ENCODE results near the gene ARHGAP24.

Gene ARHGAP24

GRCh38 chr4:85803856-85804255, 328.9 kb downstream of the ARHGAP24 start:
- TF ChIP-seq, protein P1, sequence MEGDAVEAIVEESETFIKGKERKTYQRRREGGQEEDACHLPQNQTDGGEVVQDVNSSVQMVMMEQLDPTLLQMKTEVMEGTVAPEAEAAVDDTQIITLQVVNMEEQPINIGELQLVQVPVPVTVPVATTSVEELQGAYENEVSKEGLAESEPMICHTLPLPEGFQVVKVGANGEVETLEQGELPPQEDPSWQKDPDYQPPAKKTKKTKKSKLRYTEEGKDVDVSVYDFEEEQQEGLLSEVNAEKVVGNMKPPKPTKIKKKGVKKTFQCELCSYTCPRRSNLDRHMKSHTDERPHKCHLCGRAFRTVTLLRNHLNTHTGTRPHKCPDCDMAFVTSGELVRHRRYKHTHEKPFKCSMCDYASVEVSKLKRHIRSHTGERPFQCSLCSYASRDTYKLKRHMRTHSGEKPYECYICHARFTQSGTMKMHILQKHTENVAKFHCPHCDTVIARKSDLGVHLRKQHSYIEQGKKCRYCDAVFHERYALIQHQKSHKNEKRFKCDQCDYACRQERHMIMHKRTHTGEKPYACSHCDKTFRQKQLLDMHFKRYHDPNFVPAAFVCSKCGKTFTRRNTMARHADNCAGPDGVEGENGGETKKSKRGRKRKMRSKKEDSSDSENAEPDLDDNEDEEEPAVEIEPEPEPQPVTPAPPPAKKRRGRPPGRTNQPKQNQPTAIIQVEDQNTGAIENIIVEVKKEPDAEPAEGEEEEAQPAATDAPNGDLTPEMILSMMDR (IDR thresholded peaks at IDR 0.05; ENCODE audit: borderline replicate concordance, insufficient read depth, low read depth, low read length), result no peak
- no peak overlapping the region for H3K4me3 ChIP-seq (ENCODE audit: low read depth, low read length)

DNA sequence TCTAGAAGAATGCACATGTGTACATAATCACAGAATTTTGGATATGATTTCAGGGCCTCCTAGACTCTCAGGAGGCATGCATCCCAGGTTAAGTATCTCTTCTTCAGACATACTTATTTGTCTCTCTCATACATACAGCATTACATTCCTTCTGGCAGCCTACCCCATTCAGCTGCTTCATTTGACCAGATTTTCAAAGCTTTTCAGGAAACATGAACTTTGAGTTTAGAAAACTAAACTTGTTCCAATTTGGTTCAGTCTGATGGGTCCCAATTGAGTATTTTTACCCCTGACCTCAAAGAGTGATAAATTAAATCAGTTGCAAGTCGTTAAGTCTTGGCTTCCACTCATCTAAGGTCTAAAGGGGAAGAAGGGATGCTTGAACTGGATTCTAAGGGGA, 330.9 kb downstream of the ARHGAP24 start:
- TF ChIP-seq, protein P1 (IDR thresholded peaks at IDR 0.05; ENCODE audit: borderline replicate concordance, insufficient read depth, low read depth, low read length), result no peak
- no peak overlapping the region for H3K4me3 ChIP-seq (ENCODE audit: low read depth, low read length)

GRCh38 chr4:85806334-85806733, 331.4 kb downstream of the ARHGAP24 start:
- TF ChIP-seq, protein P1 (IDR thresholded peaks at IDR 0.05; ENCODE audit: borderline replicate concordance, insufficient read depth, low read depth, low read length), result no peak
- H3K4me3 ChIP-seq (ENCODE audit: low read depth, low read length), result no peak overlapping the region

DNA sequence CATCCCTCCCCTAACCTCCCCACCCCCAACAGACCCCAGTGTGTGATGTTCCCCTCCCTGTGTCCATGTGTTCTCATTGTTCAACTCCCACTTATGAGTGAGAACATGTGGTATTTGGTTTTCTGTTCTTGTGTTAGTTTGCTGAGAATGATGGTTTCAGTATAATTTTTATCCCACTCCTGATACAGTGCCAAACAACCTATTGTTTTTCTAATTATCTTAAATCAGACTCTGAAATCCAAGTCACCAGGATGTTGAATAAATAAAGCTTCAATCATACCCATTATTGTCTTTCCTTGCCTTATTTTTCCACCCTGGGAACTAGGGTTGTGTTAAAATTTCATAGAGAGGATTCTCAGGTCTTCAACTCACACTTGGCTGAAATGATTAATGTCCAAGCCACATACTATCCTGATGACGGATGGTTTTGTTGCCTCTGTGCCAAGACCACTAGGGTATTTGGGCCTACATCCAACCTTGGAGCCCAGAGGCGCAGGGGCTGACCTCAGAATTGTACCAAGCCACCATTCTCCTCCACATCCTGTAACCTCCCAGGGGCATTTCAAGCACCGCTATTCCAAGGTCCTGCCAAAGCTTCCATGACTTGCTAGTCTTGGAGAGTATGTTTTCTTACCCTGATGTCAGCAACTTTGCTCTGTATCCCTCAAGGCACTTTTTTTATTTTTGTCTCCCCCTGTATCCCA, 332.4 kb downstream of the ARHGAP24 start:
- TF ChIP-seq, protein P1 (IDR thresholded peaks at IDR 0.05; ENCODE audit: borderline replicate concordance, insufficient read depth, low read depth, low read length), result no peak
- H3K4me3 ChIP-seq (ENCODE audit: low read depth, low read length), result no peak overlapping the region

DNA sequence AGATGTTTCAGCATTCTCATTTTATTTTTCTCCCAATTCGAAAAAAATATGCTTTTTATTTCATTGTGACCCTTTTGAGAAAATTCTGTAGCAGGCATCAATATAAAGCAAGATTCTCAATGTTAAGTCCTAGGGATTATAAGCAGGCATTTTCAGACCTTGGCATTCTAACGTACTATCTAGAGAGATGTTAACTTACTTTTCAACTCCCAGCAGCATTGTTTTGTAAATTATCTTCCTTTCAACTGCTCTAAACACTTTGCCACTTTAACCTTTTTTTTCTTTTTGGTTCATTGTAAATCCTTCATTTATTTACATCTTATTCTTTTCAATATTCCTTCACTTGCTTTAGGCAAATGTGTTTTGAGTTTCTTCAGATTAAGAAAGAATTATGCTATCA, 333.2 kb downstream of the ARHGAP24 start:
- TF ChIP-seq, protein P1 (IDR thresholded peaks at IDR 0.05; ENCODE audit: borderline replicate concordance, insufficient read depth, low read depth, low read length), result no peak
- H3K4me3 ChIP-seq (ENCODE audit: low read depth, low read length), result no peak overlapping the region

DNA sequence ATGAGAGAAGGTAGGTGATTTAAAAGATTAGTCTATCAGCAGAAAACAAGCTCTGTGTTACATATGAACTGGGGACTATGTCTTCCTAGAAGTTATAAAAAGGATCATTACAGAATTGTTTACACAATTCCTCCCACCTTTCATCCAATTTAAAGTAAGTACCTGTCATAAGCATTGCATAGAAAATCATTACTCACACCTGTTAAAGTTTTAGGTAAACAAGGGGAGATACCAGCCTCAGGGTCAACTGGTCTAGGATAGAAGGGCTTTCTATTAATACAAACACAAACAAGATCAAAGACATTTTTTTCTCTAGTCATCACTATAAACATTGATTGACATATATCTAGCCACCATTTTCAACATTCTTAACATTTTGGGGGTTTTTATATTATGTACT, 333.9 kb downstream of the ARHGAP24 start:
- TF ChIP-seq, protein P1 (IDR thresholded peaks at IDR 0.05; ENCODE audit: borderline replicate concordance, insufficient read depth, low read depth, low read length), result no peak
- H3K4me3 ChIP-seq (ENCODE audit: low read depth, low read length), result no peak overlapping the region

DNA sequence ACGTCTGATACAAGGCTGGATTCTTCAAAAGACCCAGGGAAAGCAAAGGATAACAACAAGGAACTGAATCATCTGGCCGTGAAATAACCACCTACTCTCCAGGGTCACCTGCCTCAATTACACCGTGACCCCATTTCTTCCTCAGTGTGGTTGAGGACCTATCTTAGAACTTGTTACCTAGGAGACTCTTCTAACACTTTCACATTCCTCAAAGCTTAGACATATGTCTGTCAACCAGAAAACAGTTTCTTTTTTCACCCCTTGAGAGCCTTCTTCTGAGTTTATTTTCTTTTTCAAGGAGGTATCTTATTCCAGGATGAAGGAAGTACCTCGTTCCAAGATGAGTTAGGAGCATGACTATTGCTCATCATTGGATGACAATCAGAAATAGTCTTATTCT, 337.8 kb downstream of the ARHGAP24 start:
- TF ChIP-seq, protein P1 (IDR thresholded peaks at IDR 0.05; ENCODE audit: borderline replicate concordance, insufficient read depth, low read depth, low read length), result no peak
- no peak overlapping the region for H3K4me3 ChIP-seq (ENCODE audit: low read depth, low read length)
